GM21367 (cell line): ENCODE measurements around the gene MYH14.

Experiments used
- ATAC-seq: cut with Tn5 transposase; IDR thresholded peaks from one replicate; pipeline ENCODE4 v1.9.1; 2021; ENCODE audit not compliant: unreplicated experiment

The MYH14 gene

GRCh38 chr19:50203281-50204080 lies at the start of gene MYH14:
Gene MYH14 (plus strand): TSS chr19:50203622. CDS start chr19:50210366, 6,744 bp downstream.
- ATAC-seq = no peak

GRCh38 chr19:50154529-50154928 lies 48.9 kb upstream of the MYH14 start:
- ATAC-seq = no peak

- no peak for ATAC-seq
Measured at GRCh38 chr19:50155520-50156109, 47.8 kb upstream of the MYH14 start.

GRCh38 chr19:50158577-50158976 lies 44.8 kb upstream of the MYH14 start:
- ATAC-seq = no peak

- no peak for ATAC-seq
Measured at GRCh38 chr19:50159078-50159477, 44.3 kb upstream of the MYH14 start.

GRCh38 chr19:50162988-50163387 lies 40.4 kb upstream of the MYH14 start, which contains the start of gene IZUMO2:
Gene IZUMO2 (minus strand): TSS chr19:50163281. CDS start chr19:50163194, 87 bp downstream.
- no peak for ATAC-seq

- ATAC-seq = no peak
Measured at GRCh38 chr19:50167314-50167721, 36.1 kb upstream of the MYH14 start.

GRCh38 chr19:50171752-50172151 lies 31.7 kb upstream of the MYH14 start:
- no peak for ATAC-seq

- no peak for ATAC-seq
Measured at GRCh38 chr19:50172726-50173125, 30.7 kb upstream of the MYH14 start.

- ATAC-seq = no peak
Measured at GRCh38 chr19:50173127-50173526, 30.3 kb upstream of the MYH14 start.

GRCh38 chr19:50174100-50174793 lies 29.2 kb upstream of the MYH14 start:
- no peak for ATAC-seq

- ATAC-seq = no peak
Measured at GRCh38 chr19:50175924-50176323, 27.5 kb upstream of the MYH14 start.

- no peak for ATAC-seq
Measured at GRCh38 chr19:50176775-50177174, 26.6 kb upstream of the MYH14 start.

- ATAC-seq = no peak
Measured at GRCh38 chr19:50178320-50178719, 25.1 kb upstream of the MYH14 start.

- no peak for ATAC-seq
Measured at GRCh38 chr19:50178859-50179537, 24.4 kb upstream of the MYH14 start.

- ATAC-seq = no peak
Measured at GRCh38 chr19:50181121-50181520, 22.3 kb upstream of the MYH14 start.

GRCh38 chr19:50184196-50184595 lies 19.2 kb upstream of the MYH14 start:
- no peak for ATAC-seq

GRCh38 chr19:50187937-50188336 lies 15.5 kb upstream of the MYH14 start:
- no peak for ATAC-seq

- no peak for ATAC-seq
Measured at GRCh38 chr19:50189331-50189730, 14.1 kb upstream of the MYH14 start.

GRCh38 chr19:50190439-50190891 lies 13.0 kb upstream of the MYH14 start:
- ATAC-seq = no peak

GRCh38 chr19:50191216-50191615 lies 12.2 kb upstream of the MYH14 start:
- ATAC-seq = no peak
